A673 (cell line): ENCODE data around the gene ROR2.

Experiments used
- CTCF ChIP-seq: fragments of 300-800, 200-600 bp; sonication (generic); conservative IDR thresholded peaks from 2 replicates; pipeline ENCODE4 v1.5.1; 2017; ENCODE audit warnings: low read depth, mild to moderate bottlenecking, antibody characterized with exemption, low read length, moderate library complexity, mixed read lengths
- EZH2 ChIP-seq: fragments of 200-600 bp; sonication (generic); IDR thresholded peaks from 2 replicates; pipeline ENCODE4 v1.6.1; 2017; ENCODE audit warnings: borderline replicate concordance, low read depth, mild to moderate bottlenecking, mixed read lengths, antibody characterized with exemption, low read length; ENCODE audit not compliant: poor library complexity, severe bottlenecking

- TF ChIP-seq CTCF (no peak), EZH2 (no peak)
Observed at GRCh38 chr9:91825866-91826265, 124.2 kb downstream of the ROR2 start.
